NCI-H128 (cell line): ENCODE data around the gene ELAPOR2.
"Not testable (repeated sequence)": the region's sequence is repeated elsewhere in the genome, so short reads cannot be mapped to it uniquely, and the experiment has no call there.

Experiments
- DNase-seq: peaks from one replicate; lab custom pipeline; 2025; ENCODE audit not compliant: unreplicated experiment; lab: John Stamatoyannopoulos, UW

The ELAPOR2 gene

DNA sequence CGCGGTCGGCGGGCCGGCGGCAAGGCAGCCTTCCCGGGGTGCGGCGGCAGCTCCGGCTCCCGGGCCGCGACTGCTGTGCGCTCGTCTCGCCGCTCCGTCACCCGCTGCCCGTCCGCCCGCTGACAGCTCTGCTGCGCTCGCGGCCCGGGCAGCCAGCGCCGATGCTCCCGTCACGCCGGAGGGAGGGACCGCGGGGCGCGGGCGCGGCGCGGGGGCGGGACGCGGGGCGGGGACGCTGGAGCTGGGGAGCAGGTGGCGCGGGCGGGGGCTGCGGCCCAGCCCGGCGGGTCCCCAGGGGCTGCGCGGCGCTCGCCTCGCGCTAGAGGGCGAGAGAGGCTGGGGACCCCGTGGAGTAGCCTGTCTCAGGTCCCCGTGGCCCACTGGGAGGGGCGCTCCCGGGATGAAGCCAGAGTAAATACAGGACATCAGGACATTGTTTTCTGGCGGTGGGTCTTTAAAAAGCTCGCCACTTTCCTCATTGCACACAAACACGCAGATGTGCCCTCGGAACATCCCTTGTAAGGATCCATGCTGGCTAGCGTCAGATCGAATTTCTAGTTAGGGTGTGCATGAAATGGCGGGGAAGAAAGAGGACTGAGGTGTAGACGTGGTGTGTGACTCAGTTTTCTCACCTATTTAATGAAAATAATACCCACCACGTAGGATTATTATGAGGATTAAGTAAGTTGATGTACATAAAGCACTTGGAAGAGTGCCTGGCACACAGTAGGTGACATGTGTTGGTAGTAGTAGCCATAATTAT lies at the start of gene ELAPOR2:
Gene ELAPOR2, minus strand, starts transcription at position 130 of the 763 bp plus-strand sequence. CDS start 141 bp downstream, outside the sequence.
- peak; percentile 75 for DNase-seq

- DNase-seq: no peak
Observed at GRCh38 chr7:87107949-87108776, 48.7 kb upstream of the ELAPOR2 start.

GRCh38 chr7:87106974-87107612 lies 47.6 kb upstream of the ELAPOR2 start:
- DNase-seq: no peak

DNA sequence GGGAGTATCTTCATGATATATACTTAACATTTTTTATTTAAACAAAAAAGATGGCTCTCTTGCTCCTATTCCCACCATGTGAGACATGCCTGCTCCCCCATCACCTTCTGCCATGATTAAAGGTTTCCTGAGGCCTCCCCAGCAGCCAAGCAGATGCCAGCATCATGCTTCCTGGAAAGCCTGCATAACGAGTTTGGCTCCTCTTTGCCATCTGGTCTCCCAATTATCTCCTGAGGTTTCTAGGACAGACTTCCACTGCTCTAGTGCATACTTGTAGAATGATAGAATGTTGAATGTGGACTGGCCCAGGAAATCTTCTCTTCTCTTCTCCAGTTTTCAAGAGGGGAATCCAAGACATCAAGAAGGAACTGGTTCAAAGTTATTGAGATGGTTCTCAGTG lies 45.9 kb upstream of the ELAPOR2 start:
- DNase-seq: no peak

- no peak for DNase-seq
Observed at GRCh38 chr7:87100326-87100725, 40.9 kb upstream of the ELAPOR2 start.

DNA sequence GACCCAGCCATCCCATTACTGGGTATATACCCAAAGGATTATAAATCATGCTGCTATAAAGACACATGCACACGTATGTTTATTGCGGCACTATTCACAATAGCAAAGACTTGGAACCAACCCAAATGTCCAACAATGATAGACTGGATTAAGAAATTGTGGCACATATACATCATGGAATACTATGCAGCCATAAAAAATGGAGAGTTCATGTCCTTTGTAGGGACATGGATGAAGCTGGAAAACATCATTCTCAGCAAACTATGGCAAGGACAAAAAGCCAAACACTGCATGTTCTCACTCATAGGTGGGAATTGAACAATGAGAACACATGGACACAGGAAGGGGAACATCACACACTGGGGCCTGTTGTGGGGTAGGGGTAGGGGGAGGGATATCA lies 37.9 kb upstream of the ELAPOR2 start:
- DNase-seq: not testable (repeated sequence)

DNA sequence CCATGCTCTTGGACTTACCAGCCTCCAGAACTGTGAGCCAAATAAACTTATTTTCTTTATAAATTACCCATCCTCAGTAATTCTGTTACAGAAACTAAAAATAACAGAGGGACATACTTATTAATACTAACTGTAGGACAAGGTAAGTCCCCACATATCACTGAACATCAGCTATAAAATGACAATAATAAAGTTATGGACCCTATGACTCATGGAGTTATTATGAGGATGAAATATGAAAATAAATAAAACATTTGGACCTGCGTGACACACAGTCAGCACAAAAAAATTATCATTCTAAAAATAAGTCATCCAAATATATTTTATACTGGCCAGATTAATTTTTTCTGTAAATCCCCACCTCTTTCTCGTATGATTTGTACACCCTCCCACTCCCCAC lies 34.9 kb upstream of the ELAPOR2 start:
- DNase-seq: no peak

- no peak for DNase-seq
Observed at GRCh38 chr7:87092568-87093091, 33.2 kb upstream of the ELAPOR2 start.

DNA sequence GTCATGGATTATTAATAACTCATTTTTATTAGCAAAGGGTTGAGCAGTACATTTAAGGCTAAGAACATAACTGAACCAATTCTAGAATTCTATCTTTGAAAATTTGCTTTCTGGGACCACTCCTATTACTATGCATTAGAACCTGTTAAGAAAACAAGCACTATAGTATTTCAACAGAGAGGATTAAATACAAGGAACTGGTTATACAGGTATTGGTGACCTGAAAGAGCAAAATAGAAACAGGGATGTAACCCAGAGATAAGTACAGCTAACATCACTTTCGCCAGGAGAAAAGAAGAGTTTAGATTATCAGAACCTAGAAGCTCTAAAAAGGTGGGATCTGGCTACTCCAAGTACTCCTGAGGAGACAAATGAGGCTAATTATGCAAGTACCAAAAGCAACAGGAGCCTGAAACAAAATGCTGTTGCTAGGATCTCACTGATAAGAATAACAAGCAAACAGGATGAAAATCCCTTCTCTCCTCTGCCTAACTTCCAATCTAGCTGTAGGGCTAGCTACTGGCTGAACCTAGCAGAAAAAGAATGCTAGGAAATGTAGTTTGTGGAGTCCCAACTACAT lies 32.1 kb upstream of the ELAPOR2 start:
- no peak for DNase-seq

GRCh38 chr7:87083865-87084519 lies 24.5 kb upstream of the ELAPOR2 start:
- no peak for DNase-seq

GRCh38 chr7:87082675-87083074 lies 23.2 kb upstream of the ELAPOR2 start:
- no peak for DNase-seq

DNA sequence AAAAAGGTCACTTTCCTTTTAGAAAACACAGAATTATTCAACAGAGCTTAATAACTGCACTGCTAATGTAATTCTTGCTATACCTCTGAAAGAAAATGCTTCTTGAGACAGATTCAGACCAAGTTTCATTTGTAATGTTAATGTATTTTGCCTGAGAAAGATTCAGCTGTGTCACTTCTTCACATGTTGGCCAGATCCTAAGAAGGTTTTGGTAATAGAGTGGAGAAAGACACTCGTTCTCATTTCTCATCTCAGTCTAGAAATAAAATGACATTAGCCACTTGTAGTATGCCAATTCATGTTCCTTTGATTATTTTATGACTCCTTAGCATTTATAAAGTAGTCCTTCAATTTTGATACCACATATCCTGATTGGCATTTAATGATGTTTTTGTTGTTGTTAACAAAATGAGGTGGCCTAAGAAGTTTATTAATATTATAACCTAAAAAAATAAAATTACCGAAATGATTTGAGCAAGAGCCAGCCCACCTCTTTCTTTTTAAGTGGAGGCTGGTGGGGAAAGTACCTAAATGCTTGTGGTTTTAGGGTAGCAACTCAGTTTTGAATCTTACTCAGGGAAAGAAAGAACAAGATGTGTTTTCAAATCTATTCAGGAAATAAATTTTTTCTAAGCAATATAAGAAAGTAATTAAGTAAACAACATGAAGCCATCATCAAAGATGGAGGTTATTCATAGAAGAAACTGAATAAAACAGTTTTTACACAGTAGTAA lies 16.4 kb upstream of the ELAPOR2 start:
- no peak for DNase-seq

DNA sequence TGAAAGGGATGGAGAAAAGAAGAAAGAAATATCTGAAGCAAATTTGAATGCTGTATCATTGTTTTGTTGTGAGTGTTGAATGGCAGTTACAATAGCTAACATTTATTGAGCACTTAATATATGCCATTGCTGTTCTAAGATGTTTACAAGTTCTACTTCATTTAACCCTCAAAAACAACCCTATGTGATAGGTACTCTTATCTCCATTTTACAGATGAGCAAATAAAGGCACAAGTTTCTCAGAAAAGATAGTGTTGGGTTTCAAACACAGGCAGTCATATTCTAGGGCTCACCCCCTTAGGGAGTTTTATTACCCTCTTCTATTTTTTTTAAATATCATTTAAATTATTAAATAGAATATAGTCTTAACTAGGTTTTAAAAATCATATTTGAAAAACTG lies 8.3 kb upstream of the ELAPOR2 start:
- DNase-seq: no peak

- DNase-seq: no peak
Observed at GRCh38 chr7:87060288-87060537, 759 bp upstream of the ELAPOR2 start.

- DNase-seq: no peak
Observed at GRCh38 chr7:87058744-87059524, 520 bp downstream of the ELAPOR2 start.

GRCh38 chr7:87057210-87057609 lies 2.2 kb downstream of the ELAPOR2 start:
- no peak for DNase-seq

GRCh38 chr7:87056346-87056745 lies 3.1 kb downstream of the ELAPOR2 start:
- DNase-seq: no peak

DNA sequence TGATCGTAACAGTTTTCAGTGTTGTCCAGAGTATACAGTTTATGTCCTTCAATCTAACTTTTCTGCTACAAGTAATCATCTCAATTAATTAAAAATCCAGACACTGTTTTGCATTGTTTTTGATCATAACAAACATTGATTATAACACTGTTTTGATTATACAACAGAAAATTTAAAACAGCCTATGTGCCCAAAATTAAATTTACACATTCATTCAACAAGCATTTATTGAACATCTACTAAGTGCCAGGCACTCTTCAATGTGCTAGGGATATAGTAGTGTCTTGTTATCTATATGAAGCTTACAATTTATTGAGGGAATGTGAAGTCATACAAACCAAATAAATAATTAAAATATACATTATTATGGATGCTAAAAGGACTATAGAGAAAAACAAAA lies 10.6 kb downstream of the ELAPOR2 start:
- DNase-seq: no peak

GRCh38 chr7:87046456-87046855 lies 13.0 kb downstream of the ELAPOR2 start:
- DNase-seq: no peak
